ENCODE results near the gene NRCAM.

The NRCAM gene

DNA sequence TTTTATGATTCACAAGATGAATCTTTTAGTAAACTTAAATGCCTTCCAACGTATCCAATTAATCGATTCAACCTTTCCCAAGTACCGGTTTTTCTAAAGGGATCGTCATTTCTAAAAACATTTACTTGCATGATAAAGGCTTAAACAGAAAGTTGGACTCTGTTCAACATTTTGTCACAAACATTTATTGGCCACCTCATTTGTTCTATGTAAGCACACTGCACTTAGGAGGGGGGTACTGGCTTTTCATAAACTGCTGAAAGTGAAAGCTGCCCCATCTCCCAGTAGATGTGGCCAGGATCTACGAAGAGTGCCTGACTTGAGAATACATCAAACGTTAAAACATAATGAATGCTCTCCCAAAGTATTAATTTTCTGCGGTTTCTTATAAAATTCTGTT, 288.8 kb downstream of the NRCAM start:
- DNase-seq = no peak

DNA sequence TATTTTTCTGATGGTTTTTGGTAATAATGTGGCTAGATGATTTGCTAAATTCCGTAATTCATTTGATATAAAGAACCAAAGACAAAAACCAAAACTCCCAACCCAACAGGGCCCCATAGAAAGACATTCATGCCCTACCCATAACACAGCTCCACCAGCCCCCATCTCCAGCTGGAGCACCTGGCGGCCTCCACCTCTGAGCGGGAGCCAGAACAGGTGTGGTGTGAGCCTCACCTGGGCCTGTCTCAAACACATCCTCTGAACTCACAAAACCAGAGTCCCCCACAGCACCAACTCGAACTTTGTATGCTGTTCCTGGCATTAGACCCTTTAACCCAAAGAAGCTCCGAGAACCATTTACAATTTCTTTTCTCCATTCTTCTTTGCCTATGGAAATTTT, 289.5 kb downstream of the NRCAM start:
- no peak for DNase-seq

DNA sequence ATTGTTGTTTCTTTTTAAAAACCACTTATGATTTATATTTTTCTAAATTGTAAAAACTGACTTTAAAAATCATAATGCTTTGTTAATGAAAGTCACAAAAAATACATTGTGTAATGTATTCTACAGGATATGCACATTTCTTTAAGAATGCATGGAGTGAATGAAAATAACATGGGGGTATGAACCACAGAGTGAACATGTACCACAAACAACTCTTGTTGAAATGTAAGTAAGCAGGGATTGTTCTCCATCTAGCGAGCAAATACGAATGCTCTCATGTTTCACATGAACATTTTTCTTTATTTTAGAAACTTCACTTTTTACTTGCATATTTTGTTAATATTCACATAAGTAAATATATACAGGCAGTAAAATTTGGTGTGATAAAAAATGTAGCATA, 290.5 kb downstream of the NRCAM start:
- no peak for DNase-seq

DNA sequence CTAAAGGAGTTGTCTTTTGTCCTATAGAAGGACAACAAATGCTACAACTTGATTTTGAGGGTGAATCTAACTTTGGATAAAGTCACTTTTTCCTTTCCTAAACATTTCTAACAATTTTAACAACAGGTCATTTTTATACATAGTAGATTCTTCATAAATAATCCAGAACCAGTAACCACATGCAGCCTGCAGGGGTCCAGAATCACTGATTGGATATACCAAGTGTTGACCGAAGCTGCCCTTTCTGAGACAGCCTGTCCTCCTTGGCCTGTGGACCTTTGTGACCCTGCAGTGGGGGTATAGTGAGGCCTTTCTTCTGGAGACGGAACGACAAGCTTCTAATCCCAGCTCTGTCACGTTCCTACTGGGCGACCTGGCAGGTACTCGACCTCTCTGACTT, 291.3 kb downstream of the NRCAM start:
- DNase-seq = no peak

DNA sequence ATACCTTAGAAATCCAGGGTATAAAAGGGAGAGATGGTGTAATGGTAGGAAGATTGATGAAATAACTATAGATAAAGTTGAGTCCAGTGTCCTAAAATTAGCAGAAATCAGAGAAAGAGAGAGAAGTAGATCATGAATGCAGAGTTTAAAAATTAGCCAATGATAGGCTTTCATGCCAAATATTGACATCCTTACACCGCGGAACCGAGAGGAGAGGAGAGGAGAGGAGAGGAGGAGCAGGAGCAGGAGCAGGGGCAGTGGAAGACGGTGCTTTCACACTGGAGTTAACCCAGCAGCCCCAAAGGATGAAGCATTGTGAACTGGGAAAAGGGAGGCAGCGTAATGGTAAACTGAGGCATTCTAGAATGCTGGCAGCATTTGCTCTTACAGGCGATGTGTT, 291.9 kb downstream of the NRCAM start:
- no peak for DNase-seq

DNA sequence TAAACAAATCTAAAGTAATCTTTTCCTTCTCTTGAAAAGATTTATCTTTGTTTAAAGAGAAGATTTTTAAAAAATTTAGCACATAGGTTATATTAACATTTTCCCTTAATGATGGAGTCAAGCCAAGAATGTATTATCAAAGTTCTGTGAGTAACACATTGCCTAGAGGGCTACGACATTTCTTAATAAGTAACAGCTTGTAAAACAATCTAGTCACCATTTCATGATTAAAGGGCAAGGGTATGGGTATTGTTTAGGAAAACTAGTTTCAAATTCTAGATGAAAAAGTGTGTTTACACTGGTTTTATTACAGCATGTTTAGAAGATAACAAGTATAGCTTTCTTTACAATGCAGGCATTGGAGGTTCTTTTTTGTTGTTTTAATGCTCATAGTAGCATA, 297.5 kb downstream of the NRCAM start:
- DNase-seq = no peak

DNA sequence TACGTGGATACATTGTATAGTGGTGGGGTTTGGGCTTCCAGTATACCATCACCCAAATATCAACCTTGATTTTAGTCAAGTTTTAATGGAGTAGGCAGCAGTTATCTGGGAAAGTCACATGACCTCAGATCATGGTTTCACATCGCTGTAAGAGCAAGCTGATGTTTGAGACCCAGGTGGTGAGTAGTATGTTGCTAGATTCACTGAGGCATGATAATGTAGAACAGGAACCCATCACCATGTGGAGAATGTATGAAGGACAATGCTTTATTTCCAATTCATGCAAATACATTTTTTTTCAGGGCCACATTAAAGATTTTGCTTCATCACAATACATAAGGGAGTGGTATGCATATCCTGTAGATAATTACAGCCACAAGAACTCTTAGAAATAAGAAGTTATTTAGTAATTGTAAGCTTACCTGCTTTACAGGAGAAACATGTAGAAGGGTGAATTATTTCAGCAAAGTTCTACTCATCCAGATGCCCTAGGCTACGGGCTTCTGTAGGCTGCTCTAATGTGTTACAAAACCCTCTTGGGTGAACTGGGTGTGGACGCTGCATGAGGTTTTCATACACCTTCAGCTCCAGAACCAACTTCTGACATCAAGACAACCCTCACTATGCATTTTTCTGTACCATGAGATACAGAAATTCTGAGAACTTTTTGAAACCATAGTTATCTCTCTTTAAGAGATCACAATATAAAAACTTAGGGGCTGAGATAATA, 298.5 kb downstream of the NRCAM start:
- no peak for DNase-seq

DNA sequence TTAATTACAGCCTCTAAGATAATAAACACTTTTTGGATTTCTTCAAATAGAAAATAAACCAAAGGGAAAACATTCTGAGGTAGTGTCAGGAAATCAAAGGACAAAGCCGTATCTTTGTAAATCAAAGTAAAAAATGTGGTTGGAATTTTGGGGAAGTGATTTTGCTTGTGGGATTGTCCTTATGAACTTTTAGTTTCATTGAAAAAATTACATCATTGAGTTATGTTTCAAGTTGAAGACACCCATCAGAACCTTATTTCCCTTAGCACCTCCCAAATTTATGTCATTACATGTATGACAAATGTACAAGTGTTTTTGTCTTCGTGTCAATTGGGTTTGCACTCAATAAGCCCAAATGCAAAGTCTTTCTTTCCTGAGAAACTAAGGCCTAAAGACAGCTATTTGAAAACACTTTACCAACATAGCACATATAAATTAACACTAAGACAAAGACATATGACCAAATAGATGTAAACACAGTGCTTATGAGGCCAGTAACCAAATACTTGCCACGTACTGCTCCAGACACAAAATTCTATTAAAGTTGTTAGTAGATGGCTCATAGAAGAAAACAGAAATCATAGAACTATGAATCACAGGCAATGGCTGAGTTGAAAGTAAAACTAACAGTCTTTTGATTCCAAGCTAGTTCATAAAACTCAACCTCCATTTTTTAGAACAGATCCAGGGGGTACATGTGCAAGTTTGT, 299.2 kb downstream of the NRCAM start:
- DNase-seq = no peak

DNA sequence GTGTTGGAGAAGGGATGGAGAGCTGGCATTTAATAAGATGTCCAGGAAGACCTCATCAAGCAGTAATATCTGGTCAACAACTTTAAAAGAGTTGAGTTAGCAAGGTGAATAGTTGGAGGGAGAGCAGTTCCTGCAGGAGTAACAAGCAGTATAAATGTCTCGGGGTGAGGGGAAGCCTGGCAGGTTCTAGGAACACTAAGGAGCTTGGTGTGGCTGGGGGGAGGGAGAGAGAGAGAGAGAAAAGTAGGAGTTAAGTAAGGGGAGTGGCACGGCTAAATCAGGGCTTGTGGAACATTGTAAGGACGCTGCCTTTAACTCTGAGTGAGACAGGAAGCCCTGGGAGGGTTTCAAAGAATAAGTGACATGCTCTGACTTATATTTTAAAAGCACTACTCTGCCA, 304.0 kb downstream of the NRCAM start:
- DNase-seq = no peak

DNA sequence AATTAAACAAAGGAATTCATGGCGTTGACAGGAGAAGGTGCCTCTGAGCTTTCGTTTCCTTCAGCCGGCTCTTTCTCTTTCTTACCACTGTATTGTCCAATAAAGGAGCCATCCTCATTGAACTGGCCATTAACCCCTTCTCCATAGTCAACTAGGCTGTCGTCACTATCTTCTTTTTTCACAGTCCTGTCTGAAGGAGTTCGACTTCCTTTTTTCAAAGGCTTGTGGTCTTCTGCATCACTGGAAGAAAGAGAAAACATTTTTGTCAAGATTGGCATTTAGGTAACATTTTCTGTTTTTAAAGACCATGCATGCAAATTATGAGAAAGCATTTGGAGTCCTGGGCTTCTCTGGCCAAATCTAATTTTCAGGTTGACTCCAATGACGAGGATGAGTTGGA, 306.3 kb downstream of the NRCAM start:
- DNase-seq = no peak

DNA sequence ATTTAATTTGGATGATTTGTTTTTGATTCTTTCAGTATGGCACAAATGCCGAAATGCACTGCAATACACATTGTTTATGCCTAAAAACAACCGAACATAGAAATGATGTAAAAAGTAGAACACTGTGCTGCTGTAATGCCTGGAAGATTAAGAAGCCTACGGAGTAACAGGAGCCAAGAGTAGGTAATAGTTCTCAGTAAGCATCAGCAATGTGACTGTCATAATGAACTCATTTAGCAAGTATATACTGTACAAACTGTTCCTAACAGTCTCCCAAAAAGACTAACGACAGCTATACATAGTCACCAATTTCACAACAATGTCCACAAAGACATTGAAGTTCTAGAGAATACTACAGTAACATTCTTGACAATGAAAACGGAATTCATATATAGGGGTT, 307.1 kb downstream of the NRCAM start:
- DNase-seq = no peak

DNA sequence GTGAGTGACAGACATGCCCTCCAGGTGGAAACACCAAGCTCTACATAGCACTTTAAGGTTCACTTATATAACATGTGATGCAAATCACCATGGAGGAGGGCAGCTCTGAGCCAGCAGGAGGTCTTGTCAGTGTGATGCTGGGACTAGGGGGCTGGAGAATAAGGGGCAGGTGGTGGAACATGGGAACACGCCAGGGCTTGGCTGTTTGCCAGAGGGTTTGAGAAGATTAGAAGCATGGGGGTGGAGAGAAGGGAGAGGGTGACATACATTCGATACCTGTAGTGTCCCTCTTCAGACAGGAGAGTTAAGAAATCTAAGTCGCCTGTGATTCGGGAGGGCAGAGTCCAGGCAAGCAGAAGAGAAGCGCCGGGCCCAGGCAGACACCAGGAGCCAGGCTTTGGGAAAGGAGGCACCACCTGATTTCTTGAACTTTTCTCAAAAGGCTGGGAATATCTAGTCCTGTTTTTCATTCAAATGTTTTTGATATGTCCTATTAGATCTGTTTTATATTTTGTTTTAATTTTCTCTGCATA, 309.1 kb downstream of the NRCAM start:
- peak in 4 of 58 donors; percentile 1 to 6 (median 3) for DNase-seq

DNA sequence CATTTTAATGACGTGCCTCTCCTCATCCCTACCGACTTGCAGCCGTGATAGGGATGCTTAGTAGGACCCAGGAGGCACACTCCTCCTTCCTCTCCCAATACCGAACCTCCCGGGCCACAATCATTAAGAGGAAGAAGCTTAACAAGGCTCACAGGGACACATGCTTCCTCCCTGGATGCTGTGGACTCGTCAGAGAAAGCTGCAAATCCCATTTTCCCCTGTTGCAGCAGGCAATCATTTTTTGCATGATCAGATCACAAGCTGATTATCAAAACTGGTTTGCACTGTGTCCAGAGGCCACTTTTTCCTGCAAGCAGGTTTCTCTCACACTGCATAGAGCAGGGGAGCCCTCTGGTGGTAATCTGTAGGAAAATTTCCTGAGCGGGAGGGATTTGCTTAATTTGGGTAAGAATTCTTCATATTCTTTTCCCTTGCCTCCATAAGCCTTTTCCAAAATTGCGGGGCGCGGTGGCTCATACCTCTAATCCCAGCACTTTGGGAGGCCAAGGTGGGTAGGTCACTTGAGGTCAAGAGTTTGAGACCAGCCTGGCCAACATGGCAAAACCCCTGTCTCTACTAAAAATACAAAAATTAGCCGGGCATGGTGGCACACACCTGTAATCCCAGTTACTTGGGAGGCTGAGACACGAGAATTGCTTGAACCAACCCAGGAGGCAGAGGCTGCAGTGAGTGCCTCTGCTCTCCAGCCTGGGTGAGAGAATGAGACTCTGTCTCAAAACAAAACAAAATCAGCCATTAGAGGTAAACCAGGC, 310.0 kb downstream of the NRCAM start:
- DNase-seq = peak in 49 of 58 donors; percentile 3 to 73 (median 36)

DNA sequence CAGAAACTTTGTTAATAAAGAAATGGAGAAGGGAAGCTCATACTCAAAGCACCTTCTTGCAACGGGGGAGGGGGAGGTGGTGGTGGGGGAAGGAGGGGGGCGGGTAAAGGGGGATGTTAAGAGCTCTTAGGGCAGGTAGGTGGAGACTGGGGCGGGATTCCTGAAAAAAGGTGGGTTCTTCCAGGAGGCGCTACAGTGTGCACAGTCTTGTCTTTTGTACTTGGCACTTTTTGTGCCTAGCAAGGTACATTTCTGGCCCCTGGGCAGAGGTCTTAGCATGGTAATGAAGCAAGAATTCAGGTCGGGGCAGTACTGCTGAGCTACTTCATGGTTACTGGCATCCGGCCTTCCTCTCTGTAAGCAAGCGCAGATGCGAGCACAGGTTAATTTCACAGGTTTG, 310.8 kb downstream of the NRCAM start:
- DNase-seq = no peak

DNA sequence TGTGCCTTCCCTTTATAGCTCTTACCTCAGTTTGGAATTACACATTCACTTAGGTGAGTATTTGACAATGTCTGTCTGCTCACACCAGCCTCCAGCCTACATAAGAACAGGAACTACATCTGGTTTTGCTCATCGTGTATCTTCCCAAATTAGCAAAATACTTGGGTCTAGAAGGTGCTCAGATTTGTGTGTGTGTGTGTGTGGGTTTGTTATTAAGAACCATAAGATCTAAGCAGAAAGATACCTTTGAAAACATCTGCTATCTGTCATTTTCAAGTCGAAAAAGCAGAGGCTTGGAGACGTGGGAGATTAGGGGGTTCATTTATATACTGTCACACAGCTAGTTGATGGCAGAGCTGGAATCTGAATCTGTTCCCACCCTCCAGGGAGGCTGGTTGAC, 311.3 kb downstream of the NRCAM start:
- DNase-seq = no peak

DNA sequence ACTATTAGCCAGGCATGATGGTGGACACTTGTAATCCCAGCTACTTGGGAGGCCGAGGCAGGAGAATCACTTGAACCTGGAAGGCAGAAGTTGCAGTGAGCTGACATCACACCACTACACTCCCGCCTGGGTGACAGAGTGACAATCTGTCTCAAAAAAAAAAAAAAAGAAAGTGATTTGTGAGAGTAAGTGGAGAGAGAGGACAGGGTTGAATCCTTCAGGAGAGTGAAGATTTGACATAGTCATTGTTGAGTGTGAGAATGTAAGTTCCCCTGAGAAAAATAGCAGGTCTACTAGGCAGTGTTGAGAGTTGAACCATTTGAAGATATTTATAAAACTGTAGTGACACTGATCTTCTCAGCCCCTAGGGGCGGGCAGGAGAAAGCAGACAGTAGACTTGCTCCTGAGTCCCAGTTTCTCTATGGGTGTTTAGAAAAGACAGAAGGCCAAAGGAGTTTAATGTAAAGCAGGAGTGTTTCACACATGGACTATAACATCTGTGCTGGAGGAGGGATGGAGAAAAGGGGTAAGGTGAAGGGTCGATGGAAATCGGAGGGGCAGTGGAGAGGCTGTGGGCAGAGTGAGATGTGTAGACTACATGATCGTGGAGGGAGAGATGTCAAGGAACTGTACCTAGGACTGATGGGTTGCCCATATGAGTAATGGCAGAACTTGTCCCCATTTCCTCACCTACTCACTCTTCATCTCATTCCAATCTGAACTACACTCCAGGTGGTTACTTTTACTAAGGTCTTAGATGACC, 312.4 kb downstream of the NRCAM start:
- no peak for DNase-seq

DNA sequence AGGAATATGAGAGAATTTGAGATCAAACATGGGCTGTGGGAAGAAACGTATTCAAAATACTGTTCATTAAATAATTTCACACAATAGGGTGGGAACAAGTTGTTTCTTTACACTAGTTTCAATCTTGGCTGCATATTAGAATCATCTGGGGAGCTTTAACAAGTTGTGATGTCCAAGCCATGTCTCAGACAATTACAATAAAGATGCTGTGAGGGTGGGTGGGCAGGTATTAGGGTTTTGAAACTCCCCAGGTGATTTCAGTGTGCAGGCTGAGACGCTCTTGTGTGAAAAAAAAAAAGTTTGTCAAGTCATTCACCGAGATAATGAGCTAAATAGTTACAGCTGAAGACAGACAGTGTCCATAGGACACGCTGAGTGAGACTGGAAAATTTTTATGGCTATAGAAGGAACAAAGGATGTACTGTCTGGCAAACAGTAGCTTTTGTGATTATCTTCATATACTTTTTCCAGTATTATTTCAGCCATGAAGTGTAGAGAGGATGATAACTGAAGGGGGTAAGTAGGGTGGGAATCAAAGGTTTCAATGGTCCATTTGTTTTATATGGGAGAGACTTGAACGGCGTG, 313.5 kb downstream of the NRCAM start:
- DNase-seq = no peak

DNA sequence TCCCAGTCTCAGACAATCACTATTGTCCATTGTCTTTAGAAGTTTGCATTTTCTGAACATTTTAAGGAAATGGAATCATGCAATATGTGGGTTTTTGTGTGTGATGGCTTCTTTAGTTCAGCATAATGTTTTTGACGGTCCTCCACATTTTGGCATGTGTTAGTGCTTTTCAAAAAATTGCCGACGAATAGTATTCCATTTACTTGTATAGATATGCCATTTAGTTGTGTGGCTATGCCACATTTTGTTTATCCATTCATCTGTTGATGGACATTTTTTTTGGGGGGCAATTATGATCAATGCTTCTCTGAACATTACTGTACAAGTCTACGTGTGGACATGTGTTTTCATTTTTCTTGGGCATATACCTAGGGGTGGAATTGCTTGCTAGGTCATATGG, 314.1 kb downstream of the NRCAM start:
- DNase-seq = no peak

DNA sequence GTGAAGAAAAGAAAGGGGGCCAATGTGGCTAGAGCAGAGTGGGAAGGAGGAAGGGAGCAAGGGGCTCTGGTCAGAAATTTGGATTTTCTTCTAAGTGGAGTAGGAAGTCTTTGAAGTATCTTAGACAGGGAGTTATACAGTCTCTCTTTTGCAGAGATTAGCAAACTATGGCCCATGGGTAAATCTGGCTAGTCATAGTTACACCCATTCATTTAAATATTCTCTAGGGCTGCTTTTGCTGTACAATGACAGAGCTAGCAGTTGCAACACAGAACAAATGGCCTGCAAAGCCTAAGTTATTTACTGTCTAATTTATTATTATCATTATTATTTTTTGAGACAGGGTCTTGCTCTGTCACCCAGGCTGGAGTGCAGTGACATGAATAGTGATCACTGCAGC, 315.6 kb downstream of the NRCAM start:
- no peak for DNase-seq

DNA sequence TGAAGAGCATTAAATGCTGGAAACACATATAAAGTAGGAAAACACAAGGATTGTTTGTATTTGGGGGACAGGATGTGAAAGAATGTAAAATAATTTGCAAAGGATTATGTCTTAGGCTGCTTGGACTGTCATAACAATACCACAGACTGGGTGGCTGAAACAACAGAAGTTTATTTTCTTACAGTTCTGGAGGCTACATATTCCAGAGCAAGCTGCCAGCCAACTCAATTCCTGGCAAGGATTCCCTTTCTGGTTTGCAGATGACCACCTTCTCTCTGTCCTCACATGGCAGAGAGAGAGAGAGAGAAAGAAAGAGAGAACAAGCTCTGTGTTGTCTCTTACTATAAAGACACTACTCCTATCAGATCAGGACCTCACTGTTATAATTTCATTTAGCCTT, 317.3 kb downstream of the NRCAM start:
- no peak for DNase-seq

DNA sequence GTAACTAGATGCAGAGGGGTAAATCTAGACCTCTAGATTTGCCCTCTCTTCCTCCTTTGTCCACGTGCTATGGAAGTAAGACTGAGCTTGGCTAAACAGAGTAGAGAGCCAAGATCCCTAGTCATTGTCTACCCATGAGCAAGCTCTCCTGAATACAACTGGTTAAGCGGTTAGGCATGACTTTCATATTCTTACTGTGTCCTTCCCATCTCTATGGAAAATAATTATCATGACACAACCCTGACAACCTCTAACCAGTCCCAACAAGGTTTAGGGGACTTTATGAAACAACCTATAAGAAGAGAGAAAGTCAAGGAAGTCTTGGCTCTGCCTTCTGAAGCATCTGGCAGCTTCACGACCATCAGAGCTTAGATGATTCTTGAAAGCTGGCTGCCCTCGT, 318.2 kb downstream of the NRCAM start:
- no peak for DNase-seq

Data from anterior cingulate cortex (tissue), 58 donors.